OCI-LY1 (cell line): ENCODE measurements around the gene TNFSF4.
A peak's percentile ranks its signal among the peaks of the same experiment; 100 is the strongest.

Experiments
- H2AFZ ChIP-seq: fragments of 200-600 bp; sonication (generic), shearing (Covaris generic); 2 replicates; pipeline ENCODE4 v1.6.0; 2014; ENCODE audit warnings: antibody characterized with exemption, mild to moderate bottlenecking, low read length
- H3F3A ChIP-seq: fragments of 200-600 bp; sonication (generic), shearing (Covaris generic); 2 replicates; pipeline ENCODE4 v1.6.0; 2014; ENCODE audit warnings: mild to moderate bottlenecking, antibody characterized with exemption, low read length, moderate library complexity; ENCODE audit not compliant: insufficient read depth
- H3K27ac ChIP-seq: fragments of 200-600 bp; sonication (generic); 2 replicates; pipeline ENCODE4 v1.5.1; 2014; ENCODE audit warnings: low read length, mixed run types, mild to moderate bottlenecking, low read depth; ENCODE audit not compliant: poor library complexity, severe bottlenecking
- H3K27me3 ChIP-seq: fragments of 200-600 bp; sonication (generic); 2 replicates; pipeline ENCODE4 v1.6.0; 2014; ENCODE audit warnings: antibody characterized with exemption, mild to moderate bottlenecking, low read length, moderate library complexity; ENCODE audit not compliant: insufficient read depth
- H3K36me3 ChIP-seq: fragments of 200-600 bp; sonication (generic); 2 replicates; pipeline ENCODE4 v1.6.1; 2014; ENCODE audit warnings: mild to moderate bottlenecking, antibody characterized with exemption, low read length, moderate library complexity, mixed read lengths; ENCODE audit not compliant: insufficient read depth
- H3K4me1 ChIP-seq: fragments of 200-600 bp; sonication (generic); 2 replicates; pipeline ENCODE4 v1.5.1; 2014; ENCODE audit warnings: mild to moderate bottlenecking, low read length, moderate library complexity; ENCODE audit not compliant: insufficient read depth, severe bottlenecking
- H3K4me2 ChIP-seq: fragments of 200-600 bp; sonication (generic), shearing (Covaris generic); 2 replicates; pipeline ENCODE4 v1.6.1; 2014; ENCODE audit warnings: low read length
- H3K4me3 ChIP-seq: fragments of 200-600 bp; sonication (generic); 2 replicates; pipeline ENCODE4 v1.5.1; 2014; ENCODE audit warnings: low read length, low read depth, mild to moderate bottlenecking, mixed read lengths; ENCODE audit not compliant: poor library complexity, severe bottlenecking
- H3K79me2 ChIP-seq: fragments of 200-600 bp; shearing (Covaris generic); 2 replicates; pipeline ENCODE4 v1.6.1; 2016; ENCODE audit warnings: mixed run types, low read length, mixed read lengths; ENCODE audit not compliant: insufficient read depth
- H3K9ac ChIP-seq: fragments of 200-600 bp; sonication (generic), shearing (Covaris generic); 2 replicates; pipeline ENCODE4 v1.6.1; 2014; ENCODE audit warnings: mild to moderate bottlenecking, low read length, mixed read lengths
- H3K9me2 ChIP-seq: fragments of 200-600 bp; sonication (generic), shearing (Covaris generic); 2 replicates; pipeline ENCODE4 v1.6.1; 2014; ENCODE audit warnings: low read depth, mild to moderate bottlenecking, low read length, mixed read lengths
- H3K9me3 ChIP-seq: fragments of 200-600 bp; shearing (Covaris generic); 2 replicates; pipeline ENCODE4 v1.6.1; 2014; ENCODE audit warnings: low read length, mixed read lengths
- H4K20me1 ChIP-seq: fragments of 200-600 bp; sonication (generic), shearing (Covaris generic); 2 replicates; pipeline ENCODE4 v1.6.0; 2016; ENCODE audit warnings: mild to moderate bottlenecking, low read length; ENCODE audit not compliant: insufficient read depth
- EZH2 ChIP-seq: fragments of 200-600 bp; sonication (generic), shearing (Covaris generic); IDR thresholded peaks from 2 replicates; pipeline ENCODE4 v1.8.0; 2017; ENCODE audit warnings: borderline replicate concordance, mixed run types, mild to moderate bottlenecking, antibody characterized with exemption, low read length, moderate library complexity, mixed read lengths
- TF ChIP-seq, protein P1 (sequence below): fragments of 200-600 bp; sonication (generic), shearing (Covaris generic); IDR thresholded peaks from 2 replicates; pipeline ENCODE4 v1.5.1; 2017; ENCODE audit warnings: mild to moderate bottlenecking, antibody characterized with exemption, low read length, moderate library complexity, mixed read lengths

TNFSF4 gene

DNA sequence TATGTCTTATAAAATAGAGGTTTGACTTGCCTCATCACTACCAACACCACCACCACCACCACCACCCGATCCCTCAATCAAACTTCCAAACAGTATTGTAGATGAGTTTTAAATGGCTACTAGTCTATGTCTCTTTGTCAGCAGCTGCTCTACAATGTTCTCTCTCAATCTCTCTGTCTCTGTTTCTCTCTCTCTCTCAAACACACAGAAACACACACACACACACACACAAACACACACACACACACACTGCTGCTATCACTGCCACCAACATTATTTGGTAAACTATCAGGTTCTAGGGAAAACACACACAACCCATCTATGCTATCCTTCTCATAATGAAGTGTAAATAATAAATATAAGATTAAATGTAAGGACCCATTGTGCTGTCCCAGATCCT lies 2.4 kb downstream of the TNFSF4 start:
- no peaks in the 10 kb centered on the region for H3K9me2 ChIP-seq
- H3K27me3 ChIP-seq = no peaks in the 10 kb centered on the region
- no peaks in the 10 kb centered on the region for H3F3A ChIP-seq
- no peak overlapping the region for H3K27ac ChIP-seq
- H3K9ac ChIP-seq = no peak overlapping the region
- no peaks in the 10 kb centered on the region for H3K9me3 ChIP-seq
- TF ChIP-seq EZH2 = no peak
- TF ChIP-seq, protein P1, sequence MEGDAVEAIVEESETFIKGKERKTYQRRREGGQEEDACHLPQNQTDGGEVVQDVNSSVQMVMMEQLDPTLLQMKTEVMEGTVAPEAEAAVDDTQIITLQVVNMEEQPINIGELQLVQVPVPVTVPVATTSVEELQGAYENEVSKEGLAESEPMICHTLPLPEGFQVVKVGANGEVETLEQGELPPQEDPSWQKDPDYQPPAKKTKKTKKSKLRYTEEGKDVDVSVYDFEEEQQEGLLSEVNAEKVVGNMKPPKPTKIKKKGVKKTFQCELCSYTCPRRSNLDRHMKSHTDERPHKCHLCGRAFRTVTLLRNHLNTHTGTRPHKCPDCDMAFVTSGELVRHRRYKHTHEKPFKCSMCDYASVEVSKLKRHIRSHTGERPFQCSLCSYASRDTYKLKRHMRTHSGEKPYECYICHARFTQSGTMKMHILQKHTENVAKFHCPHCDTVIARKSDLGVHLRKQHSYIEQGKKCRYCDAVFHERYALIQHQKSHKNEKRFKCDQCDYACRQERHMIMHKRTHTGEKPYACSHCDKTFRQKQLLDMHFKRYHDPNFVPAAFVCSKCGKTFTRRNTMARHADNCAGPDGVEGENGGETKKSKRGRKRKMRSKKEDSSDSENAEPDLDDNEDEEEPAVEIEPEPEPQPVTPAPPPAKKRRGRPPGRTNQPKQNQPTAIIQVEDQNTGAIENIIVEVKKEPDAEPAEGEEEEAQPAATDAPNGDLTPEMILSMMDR = no peak
- no peaks in the 10 kb centered on the region for H3K36me3 ChIP-seq
- H2AFZ ChIP-seq = no peak overlapping the region
- H3K4me2 ChIP-seq = no peak overlapping the region
- no peaks in the 10 kb centered on the region for H4K20me1 ChIP-seq
- peaks cover 6% of the 10 kb centered on the region for H3K4me1 ChIP-seq
- H3K4me3 ChIP-seq = no peak overlapping the region
- no peaks in the 10 kb centered on the region for H3K79me2 ChIP-seq

DNA sequence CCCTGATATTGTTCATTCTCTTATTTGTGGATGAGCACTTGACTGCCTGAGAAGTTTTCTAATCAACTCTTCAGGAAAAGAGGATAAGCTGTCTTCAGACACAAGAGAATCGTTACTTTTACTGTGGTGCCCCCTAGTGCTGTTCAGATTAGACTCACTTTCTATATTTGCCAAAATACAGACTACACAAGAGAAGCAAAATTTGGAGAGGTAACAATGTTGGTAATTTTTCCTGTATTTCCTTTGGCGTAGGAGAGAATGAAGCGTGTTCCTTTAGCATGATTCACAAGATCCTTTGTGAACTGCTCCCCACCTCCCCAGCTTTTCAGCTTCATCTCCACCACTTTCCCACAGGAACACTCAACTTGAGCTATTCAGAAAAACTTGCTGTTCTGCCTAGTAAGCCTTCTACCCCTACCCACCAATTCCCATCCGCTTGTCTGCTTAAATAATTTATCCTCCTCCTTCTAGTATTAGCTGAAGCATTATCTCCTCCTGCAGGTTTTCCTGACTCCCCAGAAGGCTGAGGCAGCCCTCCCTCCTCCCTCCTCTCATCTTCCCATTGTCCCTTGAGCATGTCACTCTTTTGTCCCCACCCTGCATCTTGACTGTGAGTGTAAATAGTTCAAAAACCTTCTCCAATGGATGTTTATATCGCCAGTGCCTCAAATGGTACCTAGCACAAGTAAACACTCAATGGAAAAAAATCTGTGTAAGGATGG lies 4.5 kb downstream of the TNFSF4 start:
- Histone ChIP-seq H3K79me2 (no peaks in the 10 kb centered on the region), H3K27ac (no peak overlapping the region), H3K9me3 (no peaks in the 10 kb centered on the region), H2AFZ (no peak overlapping the region), H4K20me1 (no peaks in the 10 kb centered on the region), H3K4me2 (no peak overlapping the region), H3K36me3 (no peaks in the 10 kb centered on the region), H3K9me2 (no peaks in the 10 kb centered on the region), H3K27me3 (no peaks in the 10 kb centered on the region), H3K4me1 (peaks cover 6% of the 10 kb centered on the region), H3K9ac (no peak overlapping the region), H3F3A (no peaks in the 10 kb centered on the region), H3K4me3 (no peak overlapping the region)
- TF ChIP-seq, protein P1 = peak; percentile 69
- TF ChIP-seq EZH2 = no peak

DNA sequence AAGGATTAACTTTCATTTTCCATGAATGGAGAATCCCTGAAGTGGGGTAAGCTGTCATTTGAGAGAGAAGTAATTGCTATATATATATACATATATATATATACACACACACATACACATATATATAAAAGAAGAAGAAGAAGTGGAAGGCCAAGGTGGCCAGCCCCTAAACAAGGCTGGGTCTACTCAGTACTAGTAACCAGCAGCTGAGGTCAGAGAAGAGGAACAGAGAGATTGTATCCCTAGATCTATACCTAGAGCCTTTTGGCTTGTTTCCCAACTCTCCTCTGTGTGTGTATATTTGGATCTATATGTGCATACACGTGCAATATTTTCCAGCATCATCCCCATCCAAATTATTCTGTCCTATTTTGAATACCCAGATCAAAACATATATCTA lies 5.2 kb downstream of the TNFSF4 start:
- Histone ChIP-seq H3K36me3 (no peaks in the 10 kb centered on the region), H3K79me2 (no peaks in the 10 kb centered on the region), H3K27me3 (no peaks in the 10 kb centered on the region), H4K20me1 (no peaks in the 10 kb centered on the region), H3K4me3 (no peak overlapping the region), H3F3A (no peaks in the 10 kb centered on the region), H3K4me1 (peaks cover 6% of the 10 kb centered on the region), H3K27ac (no peak overlapping the region), H2AFZ (no peak overlapping the region), H3K9me3 (no peaks in the 10 kb centered on the region), H3K9me2 (no peaks in the 10 kb centered on the region), H3K9ac (no peak overlapping the region), H3K4me2 (no peak overlapping the region)
- TF ChIP-seq, protein P1 = no peak
- no peak for TF ChIP-seq EZH2
